OCI-LY1 (cell line): ENCODE measurements around the gene ZBTB1.
"Not testable (repeated sequence)": the region's sequence is repeated elsewhere in the genome, so short reads cannot be mapped to it uniquely, and the experiment has no call there.

Experiments used
- H2AFZ ChIP-seq: fragments of 200-600 bp; sonication (generic), shearing (Covaris generic); 2 replicates; pipeline ENCODE4 v1.6.0; 2014; ENCODE audit warnings: antibody characterized with exemption, mild to moderate bottlenecking, low read length
- H3F3A ChIP-seq: fragments of 200-600 bp; sonication (generic), shearing (Covaris generic); 2 replicates; pipeline ENCODE4 v1.6.0; 2014; ENCODE audit warnings: mild to moderate bottlenecking, antibody characterized with exemption, low read length, moderate library complexity; ENCODE audit not compliant: insufficient read depth
- H3K27ac ChIP-seq: fragments of 200-600 bp; sonication (generic); 2 replicates; pipeline ENCODE4 v1.5.1; 2014; ENCODE audit warnings: low read length, mixed run types, mild to moderate bottlenecking, low read depth; ENCODE audit not compliant: poor library complexity, severe bottlenecking
- H3K27me3 ChIP-seq: fragments of 200-600 bp; sonication (generic); 2 replicates; pipeline ENCODE4 v1.6.0; 2014; ENCODE audit warnings: antibody characterized with exemption, mild to moderate bottlenecking, low read length, moderate library complexity; ENCODE audit not compliant: insufficient read depth
- H3K36me3 ChIP-seq: fragments of 200-600 bp; sonication (generic); 2 replicates; pipeline ENCODE4 v1.6.1; 2014; ENCODE audit warnings: mild to moderate bottlenecking, antibody characterized with exemption, low read length, moderate library complexity, mixed read lengths; ENCODE audit not compliant: insufficient read depth
- H3K4me1 ChIP-seq: fragments of 200-600 bp; sonication (generic); 2 replicates; pipeline ENCODE4 v1.5.1; 2014; ENCODE audit warnings: mild to moderate bottlenecking, low read length, moderate library complexity; ENCODE audit not compliant: insufficient read depth, severe bottlenecking
- H3K4me2 ChIP-seq: fragments of 200-600 bp; sonication (generic), shearing (Covaris generic); 2 replicates; pipeline ENCODE4 v1.6.1; 2014; ENCODE audit warnings: low read length
- H3K4me3 ChIP-seq: fragments of 200-600 bp; sonication (generic); 2 replicates; pipeline ENCODE4 v1.5.1; 2014; ENCODE audit warnings: low read length, low read depth, mild to moderate bottlenecking, mixed read lengths; ENCODE audit not compliant: poor library complexity, severe bottlenecking
- H3K79me2 ChIP-seq: fragments of 200-600 bp; shearing (Covaris generic); 2 replicates; pipeline ENCODE4 v1.6.1; 2016; ENCODE audit warnings: mixed run types, low read length, mixed read lengths; ENCODE audit not compliant: insufficient read depth
- H3K9ac ChIP-seq: fragments of 200-600 bp; sonication (generic), shearing (Covaris generic); 2 replicates; pipeline ENCODE4 v1.6.1; 2014; ENCODE audit warnings: mild to moderate bottlenecking, low read length, mixed read lengths
- H3K9me2 ChIP-seq: fragments of 200-600 bp; sonication (generic), shearing (Covaris generic); 2 replicates; pipeline ENCODE4 v1.6.1; 2014; ENCODE audit warnings: low read depth, mild to moderate bottlenecking, low read length, mixed read lengths
- H3K9me3 ChIP-seq: fragments of 200-600 bp; shearing (Covaris generic); 2 replicates; pipeline ENCODE4 v1.6.1; 2014; ENCODE audit warnings: low read length, mixed read lengths
- H4K20me1 ChIP-seq: fragments of 200-600 bp; sonication (generic), shearing (Covaris generic); 2 replicates; pipeline ENCODE4 v1.6.0; 2016; ENCODE audit warnings: mild to moderate bottlenecking, low read length; ENCODE audit not compliant: insufficient read depth
- EZH2 ChIP-seq: fragments of 200-600 bp; sonication (generic), shearing (Covaris generic); IDR thresholded peaks from 2 replicates; pipeline ENCODE4 v1.8.0; 2017; ENCODE audit warnings: borderline replicate concordance, mixed run types, mild to moderate bottlenecking, antibody characterized with exemption, low read length, moderate library complexity, mixed read lengths
- TF ChIP-seq, protein P1 (sequence below): fragments of 200-600 bp; sonication (generic), shearing (Covaris generic); IDR thresholded peaks from 2 replicates; pipeline ENCODE4 v1.5.1; 2017; ENCODE audit warnings: mild to moderate bottlenecking, antibody characterized with exemption, low read length, moderate library complexity, mixed read lengths

The ZBTB1 gene

DNA sequence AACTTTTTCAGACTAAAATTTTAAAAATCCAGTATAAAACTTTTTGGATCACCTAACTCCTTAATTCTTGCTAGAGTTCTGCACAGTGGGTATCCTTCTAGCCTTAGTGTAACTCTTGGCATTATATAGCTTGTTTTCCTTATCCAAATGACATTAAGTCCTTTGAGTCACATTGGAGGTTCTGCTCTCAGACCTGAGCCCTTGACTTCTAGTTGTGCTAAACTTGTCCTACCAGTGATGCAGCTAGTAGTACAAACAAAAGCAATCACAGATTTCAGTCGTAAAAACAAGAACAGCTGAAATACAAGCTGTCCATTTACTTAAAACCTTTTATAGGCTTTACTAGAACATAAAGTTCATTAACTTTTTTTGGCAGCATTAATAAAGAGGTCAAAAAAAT is 10.5 kb downstream of the ZBTB1 start:
- no peaks in the 10 kb centered on the region for H4K20me1 ChIP-seq
- no peak overlapping the region for H2AFZ ChIP-seq
- H3K79me2 ChIP-seq, result peaks cover 95% of the 10 kb centered on the region
- no peak overlapping the region for H3K9ac ChIP-seq
- no peak overlapping the region for H3K4me3 ChIP-seq
- peaks cover 15% of the 10 kb centered on the region; the same call in 1 of the 2 replicates for H3K36me3 ChIP-seq
- no peaks in the 10 kb centered on the region for H3K27me3 ChIP-seq
- no peak for TF ChIP-seq EZH2
- TF ChIP-seq, protein P1, sequence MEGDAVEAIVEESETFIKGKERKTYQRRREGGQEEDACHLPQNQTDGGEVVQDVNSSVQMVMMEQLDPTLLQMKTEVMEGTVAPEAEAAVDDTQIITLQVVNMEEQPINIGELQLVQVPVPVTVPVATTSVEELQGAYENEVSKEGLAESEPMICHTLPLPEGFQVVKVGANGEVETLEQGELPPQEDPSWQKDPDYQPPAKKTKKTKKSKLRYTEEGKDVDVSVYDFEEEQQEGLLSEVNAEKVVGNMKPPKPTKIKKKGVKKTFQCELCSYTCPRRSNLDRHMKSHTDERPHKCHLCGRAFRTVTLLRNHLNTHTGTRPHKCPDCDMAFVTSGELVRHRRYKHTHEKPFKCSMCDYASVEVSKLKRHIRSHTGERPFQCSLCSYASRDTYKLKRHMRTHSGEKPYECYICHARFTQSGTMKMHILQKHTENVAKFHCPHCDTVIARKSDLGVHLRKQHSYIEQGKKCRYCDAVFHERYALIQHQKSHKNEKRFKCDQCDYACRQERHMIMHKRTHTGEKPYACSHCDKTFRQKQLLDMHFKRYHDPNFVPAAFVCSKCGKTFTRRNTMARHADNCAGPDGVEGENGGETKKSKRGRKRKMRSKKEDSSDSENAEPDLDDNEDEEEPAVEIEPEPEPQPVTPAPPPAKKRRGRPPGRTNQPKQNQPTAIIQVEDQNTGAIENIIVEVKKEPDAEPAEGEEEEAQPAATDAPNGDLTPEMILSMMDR, result no peak
- H3F3A ChIP-seq, result peaks cover 7% of the 10 kb centered on the region; the same call in 1 of the 2 replicates
- H3K27ac ChIP-seq, result no peak overlapping the region
- no peak overlapping the region for H3K4me2 ChIP-seq
- peaks cover 15% of the 10 kb centered on the region for H3K4me1 ChIP-seq
- H3K9me3 ChIP-seq, result no peaks in the 10 kb centered on the region
- H3K9me2 ChIP-seq, result no peaks in the 10 kb centered on the region

DNA sequence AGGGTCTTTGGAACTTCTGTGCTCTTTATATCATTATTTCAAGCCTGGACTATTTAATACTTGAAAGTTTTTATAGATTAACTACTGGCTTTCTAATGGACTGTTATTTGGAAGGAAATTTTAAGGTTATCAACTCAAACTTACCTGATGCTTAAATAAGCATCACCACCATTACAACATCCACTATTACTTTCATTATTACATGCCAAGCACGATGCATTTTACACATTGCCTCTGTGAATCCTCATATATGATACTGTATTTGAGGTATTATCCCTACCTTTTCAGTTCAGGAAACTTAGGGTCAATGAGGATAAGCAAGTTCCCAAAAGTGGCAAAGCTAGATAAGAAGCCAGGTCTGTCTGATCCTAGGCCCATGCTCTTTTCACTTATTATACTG is 12.4 kb downstream of the ZBTB1 start:
- Histone ChIP-seq H3K4me1 (no peaks in the 10 kb centered on the region), H3K9ac (no peak overlapping the region), H3K9me3 (no peaks in the 10 kb centered on the region), H3K27ac (no peak overlapping the region), H4K20me1 (no peaks in the 10 kb centered on the region), H3K36me3 (peaks cover 20% of the 10 kb centered on the region), H3K4me3 (no peak overlapping the region), H3K27me3 (no peaks in the 10 kb centered on the region), H2AFZ (no peak overlapping the region), H3F3A (no peaks in the 10 kb centered on the region), H3K9me2 (no peaks in the 10 kb centered on the region), H3K79me2 (peaks cover 81% of the 10 kb centered on the region), H3K4me2 (no peak overlapping the region)
- no peak for TF ChIP-seq EZH2
- TF ChIP-seq, protein P1, result no peak

DNA sequence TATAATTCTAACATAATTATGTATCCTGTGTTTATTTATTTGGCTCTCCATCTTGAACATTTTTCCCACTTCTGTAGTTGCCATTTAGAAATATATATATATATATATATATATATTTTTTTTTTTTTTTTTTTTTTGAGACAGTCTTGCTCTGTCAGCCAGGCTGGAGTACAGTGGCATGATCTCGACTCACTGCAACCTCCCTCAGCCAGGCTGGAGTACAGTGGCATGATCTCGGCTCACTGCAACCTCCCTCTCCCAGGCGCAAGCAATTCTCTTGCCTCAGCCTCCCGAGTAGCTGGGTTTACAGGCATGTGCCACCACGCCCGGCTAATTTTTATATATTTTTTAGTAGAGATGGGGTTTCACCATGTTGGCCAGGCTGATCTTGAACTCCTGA is 13.1 kb downstream of the ZBTB1 start:
- H4K20me1 ChIP-seq, H3K9ac ChIP-seq, H2AFZ ChIP-seq, H3K27ac ChIP-seq, H3K27me3 ChIP-seq, H3F3A ChIP-seq, H3K4me2 ChIP-seq, H3K9me3 ChIP-seq, H3K4me3 ChIP-seq, H3K9me2 ChIP-seq, H3K4me1 ChIP-seq: not testable (repeated sequence)
- H3K36me3 ChIP-seq, result peaks cover 24% of the 10 kb centered on the region
- peaks cover 74% of the 10 kb centered on the region for H3K79me2 ChIP-seq

DNA sequence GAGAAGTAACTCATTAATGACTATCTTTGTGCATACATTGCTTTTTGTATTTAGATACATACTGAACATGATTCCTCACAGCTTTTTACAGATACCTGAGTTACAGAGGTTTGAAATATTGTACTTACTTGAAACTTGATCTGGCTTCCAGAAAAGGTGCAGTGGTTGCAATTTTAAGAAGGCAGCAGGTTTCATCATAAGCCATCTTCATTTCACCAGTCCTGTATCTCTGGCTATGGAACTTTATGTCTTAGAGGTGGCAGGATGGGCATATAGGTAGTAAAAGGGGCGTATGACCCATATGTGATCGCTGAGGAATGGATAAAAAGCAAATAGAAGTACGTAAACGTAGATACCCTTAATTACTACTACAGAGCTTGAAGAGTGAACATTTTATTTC is 13.7 kb downstream of the ZBTB1 start:
- H3F3A ChIP-seq, result no peaks in the 10 kb centered on the region
- H3K9ac ChIP-seq, result no peak overlapping the region
- no peak overlapping the region for H3K27ac ChIP-seq
- no peaks in the 10 kb centered on the region for H3K27me3 ChIP-seq
- H2AFZ ChIP-seq, result no peak overlapping the region
- H3K9me3 ChIP-seq, result no peaks in the 10 kb centered on the region
- H3K4me1 ChIP-seq, result no peaks in the 10 kb centered on the region
- no peaks in the 10 kb centered on the region for H3K9me2 ChIP-seq
- H3K79me2 ChIP-seq, result peaks cover 68% of the 10 kb centered on the region
- peaks cover 24% of the 10 kb centered on the region for H3K36me3 ChIP-seq
- no peak overlapping the region for H3K4me3 ChIP-seq
- no peaks in the 10 kb centered on the region for H4K20me1 ChIP-seq
- no peak overlapping the region for H3K4me2 ChIP-seq
- no peak for TF ChIP-seq EZH2
- TF ChIP-seq, protein P1, result no peak
